ENCODE data around the gene MMP24OS. TPM values are rescaled to one million over a fixed set of nuclear protein-coding genes. Genes with fewer than 3 reads are reported as not detected.

The MMP24OS gene
- total RNA-seq, 4 donors from 2014 or later = 30.4 to 41.2 (median 34.4) TPM

DNA sequence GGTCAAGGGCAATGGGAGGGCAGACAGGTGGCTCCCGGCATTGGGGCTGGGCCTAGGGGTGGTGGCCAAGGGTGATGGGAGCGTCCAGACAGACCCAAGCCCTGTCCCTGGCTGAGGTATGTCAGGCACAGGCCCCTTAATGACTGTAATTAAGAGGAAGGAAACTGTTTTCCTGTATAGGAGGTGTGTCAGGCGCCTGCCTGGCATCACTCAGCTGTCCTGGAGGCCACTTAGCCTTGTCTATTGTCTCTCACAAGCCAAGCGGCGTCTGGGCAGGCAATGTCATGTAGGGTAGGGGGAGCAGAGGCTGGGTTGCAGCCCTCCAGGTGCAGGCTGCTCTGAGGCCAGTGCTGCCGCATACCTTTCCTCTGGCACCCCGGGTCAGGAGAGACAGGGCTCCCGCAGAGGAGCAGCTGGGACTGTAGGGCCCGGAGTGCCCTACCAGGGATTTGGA is 18.2 kb upstream of the MMP24OS start:
- no peaks in the 10 kb centered on the region for H3K9me3 ChIP-seq
- no peaks in the 10 kb centered on the region for H3K4me1 ChIP-seq
- TF ChIP-seq, protein P1, sequence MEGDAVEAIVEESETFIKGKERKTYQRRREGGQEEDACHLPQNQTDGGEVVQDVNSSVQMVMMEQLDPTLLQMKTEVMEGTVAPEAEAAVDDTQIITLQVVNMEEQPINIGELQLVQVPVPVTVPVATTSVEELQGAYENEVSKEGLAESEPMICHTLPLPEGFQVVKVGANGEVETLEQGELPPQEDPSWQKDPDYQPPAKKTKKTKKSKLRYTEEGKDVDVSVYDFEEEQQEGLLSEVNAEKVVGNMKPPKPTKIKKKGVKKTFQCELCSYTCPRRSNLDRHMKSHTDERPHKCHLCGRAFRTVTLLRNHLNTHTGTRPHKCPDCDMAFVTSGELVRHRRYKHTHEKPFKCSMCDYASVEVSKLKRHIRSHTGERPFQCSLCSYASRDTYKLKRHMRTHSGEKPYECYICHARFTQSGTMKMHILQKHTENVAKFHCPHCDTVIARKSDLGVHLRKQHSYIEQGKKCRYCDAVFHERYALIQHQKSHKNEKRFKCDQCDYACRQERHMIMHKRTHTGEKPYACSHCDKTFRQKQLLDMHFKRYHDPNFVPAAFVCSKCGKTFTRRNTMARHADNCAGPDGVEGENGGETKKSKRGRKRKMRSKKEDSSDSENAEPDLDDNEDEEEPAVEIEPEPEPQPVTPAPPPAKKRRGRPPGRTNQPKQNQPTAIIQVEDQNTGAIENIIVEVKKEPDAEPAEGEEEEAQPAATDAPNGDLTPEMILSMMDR (IDR thresholded peaks at IDR 0.05) = no peak
- TF ChIP-seq POLR2A (IDR thresholded peaks at IDR 0.05) (no peak), EP300 (IDR thresholded peaks at IDR 0.05) (no peak)
- 38 to 52% methylated on average over 7 to 9 of the region's 9 CpGs for WGBS, 2 donors
- H3K27ac ChIP-seq = no peak overlapping the region
- no peaks in the 10 kb centered on the region for H3K27me3 ChIP-seq
- no peak overlapping the region for H3K4me3 ChIP-seq
- H3K36me3 ChIP-seq = no peaks in the 10 kb centered on the region
- no peak for DNase-seq (ENCODE audit: low spot score in 2 of 2)

DNA sequence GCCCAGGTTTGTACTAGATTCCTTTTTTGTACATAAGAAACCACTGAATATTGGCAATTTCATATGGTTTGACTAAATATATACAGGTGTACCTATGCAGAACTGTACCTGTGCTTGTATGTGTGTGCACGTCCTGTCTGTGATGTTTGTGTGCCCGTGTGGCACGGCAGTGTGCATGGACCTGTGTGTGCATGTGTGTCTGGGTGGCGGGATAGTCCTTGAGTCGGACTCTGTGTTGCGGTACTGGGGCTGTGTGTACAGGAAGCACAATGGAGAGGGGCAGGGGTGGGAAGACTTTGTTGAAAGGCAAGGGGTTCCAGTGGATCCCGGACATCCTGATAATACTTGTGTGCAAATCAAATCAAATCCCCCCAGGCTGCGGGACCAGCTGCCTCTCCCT is 17.8 kb upstream of the MMP24OS start:
- WGBS, 2 donors = 76 to 77% methylated on average over 8 of the region's 8 CpGs
- TF ChIP-seq, protein P1 (IDR thresholded peaks at IDR 0.05) = no peak
- no peak for TF ChIP-seq POLR2A (IDR thresholded peaks at IDR 0.05)
- TF ChIP-seq EP300 (IDR thresholded peaks at IDR 0.05) = no peak
- H3K27me3 ChIP-seq = no peaks in the 10 kb centered on the region
- no peaks in the 10 kb centered on the region for H3K4me1 ChIP-seq
- H3K9me3 ChIP-seq = no peaks in the 10 kb centered on the region
- no peak overlapping the region for H3K27ac ChIP-seq
- no peaks in the 10 kb centered on the region for H3K36me3 ChIP-seq
- no peak overlapping the region for H3K4me3 ChIP-seq
- no peak for DNase-seq (ENCODE audit: low spot score in 2 of 2)

DNA sequence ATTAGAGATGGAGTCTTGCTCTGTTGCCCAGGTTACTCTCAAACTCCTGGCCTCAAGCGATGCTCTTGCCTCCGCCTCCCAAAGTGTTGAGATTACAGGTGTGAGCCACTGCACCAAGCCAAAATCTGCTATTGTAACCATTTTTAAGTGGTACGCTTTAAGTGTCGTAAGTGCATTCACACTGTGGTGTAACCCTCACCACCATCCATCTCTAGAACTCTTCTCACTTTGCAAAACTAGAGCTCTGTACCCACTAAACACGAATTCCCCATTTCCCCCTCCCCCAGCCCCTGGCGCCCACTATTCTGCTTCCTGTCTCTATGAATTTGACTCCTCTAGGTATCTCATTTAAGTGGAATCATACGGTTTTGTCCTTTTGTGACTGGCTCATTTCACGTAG is 17.1 kb upstream of the MMP24OS start:
- Histone ChIP-seq H3K36me3 (no peaks in the 10 kb centered on the region), H3K4me3 (no peak overlapping the region), H3K4me1 (no peaks in the 10 kb centered on the region), H3K27me3 (no peaks in the 10 kb centered on the region), H3K9me3 (no peaks in the 10 kb centered on the region), H3K27ac (no peak overlapping the region)
- no peak for TF ChIP-seq POLR2A (IDR thresholded peaks at IDR 0.05)
- TF ChIP-seq, protein P1 (IDR thresholded peaks at IDR 0.05) = no peak
- TF ChIP-seq EP300 (IDR thresholded peaks at IDR 0.05) = no peak
- WGBS, 2 donors = 81% methylated on average over 8 of the region's 8 CpGs
- DNase-seq (ENCODE audit: low spot score in 2 of 2) = no peak

DNA sequence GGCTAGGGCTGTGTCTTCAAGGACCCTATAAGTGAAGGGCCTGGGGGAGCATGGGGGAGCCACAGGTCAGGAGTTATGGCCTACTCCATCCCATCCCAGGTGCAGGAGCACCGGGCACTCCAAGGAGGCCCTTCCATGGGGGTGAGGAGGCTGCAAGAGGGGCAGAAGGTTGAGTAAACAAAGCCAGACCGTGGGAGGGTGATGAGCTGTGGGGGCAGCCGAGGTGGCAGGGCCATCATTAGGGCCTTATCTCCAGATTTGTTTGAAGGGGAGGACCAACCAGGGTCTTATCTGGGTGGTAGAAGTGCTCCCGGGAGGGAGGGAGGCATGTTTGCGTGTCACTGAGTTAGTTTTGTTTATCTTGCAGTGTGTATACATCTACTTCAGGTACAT is 16.4 kb upstream of the MMP24OS start:
- TF ChIP-seq EP300 (IDR thresholded peaks at IDR 0.05) = no peak
- TF ChIP-seq, protein P1 (IDR thresholded peaks at IDR 0.05) = no peak
- no peak for TF ChIP-seq POLR2A (IDR thresholded peaks at IDR 0.05)
- H3K4me1 ChIP-seq = no peaks in the 10 kb centered on the region
- H3K4me3 ChIP-seq = no peak overlapping the region
- DNase-seq (ENCODE audit: low spot score in 2 of 2) = no peak
- H3K27me3 ChIP-seq = no peaks in the 10 kb centered on the region
- no peaks in the 10 kb centered on the region for H3K36me3 ChIP-seq
- no peak overlapping the region for H3K27ac ChIP-seq
- WGBS, 2 donors = 41 to 50% methylated on average over 5 of the region's 5 CpGs
- H3K9me3 ChIP-seq = no peaks in the 10 kb centered on the region

DNA sequence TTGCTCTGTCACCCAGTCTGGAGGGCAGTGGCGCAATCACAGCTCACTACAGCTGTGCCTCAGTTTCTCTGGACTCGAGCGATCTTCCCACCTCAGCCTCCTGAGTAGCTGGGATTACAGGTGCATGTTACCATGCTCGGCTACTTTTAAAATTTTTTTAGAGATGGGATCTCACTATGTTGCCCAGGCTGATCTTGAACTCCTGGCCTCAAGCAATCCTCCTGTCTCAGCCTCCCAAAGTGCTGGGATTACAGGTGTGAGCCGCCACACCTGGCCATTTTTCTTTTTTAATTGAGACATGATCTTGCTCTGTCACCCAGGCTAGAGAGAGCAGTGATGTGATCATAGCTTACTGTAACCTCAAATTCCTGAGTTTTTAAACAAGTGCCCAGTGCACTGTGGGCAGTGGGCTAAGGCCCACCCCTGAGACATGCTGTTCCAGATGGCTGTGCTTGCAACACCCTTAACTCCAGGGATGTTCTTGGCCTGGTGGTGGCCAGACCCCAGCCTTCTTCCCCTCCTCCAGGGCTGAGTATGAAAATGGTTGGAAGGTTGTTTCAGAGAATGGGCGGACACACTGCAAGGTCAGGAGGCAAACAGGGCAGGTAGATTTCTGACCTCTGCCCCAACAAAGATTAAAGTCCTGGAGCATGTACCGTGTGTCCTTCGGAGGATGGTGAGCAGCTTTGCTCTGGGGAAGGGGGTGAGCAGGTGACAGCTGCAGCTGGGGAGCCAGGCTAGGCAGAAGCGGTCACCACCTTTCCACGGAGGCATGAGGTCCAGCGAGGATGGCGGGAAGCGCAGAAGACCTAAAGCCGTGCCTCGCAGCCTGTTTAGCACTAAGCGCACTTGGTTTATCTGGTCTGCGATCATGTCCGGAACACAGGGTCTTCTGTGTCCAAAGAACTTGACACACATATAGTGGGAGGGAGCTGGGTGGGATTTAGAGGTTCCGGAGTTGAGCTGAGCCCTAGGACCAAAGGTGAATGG is 15.7 kb upstream of the MMP24OS start:
- TF ChIP-seq, protein P1 (IDR thresholded peaks at IDR 0.05) = no peak
- TF ChIP-seq POLR2A (IDR thresholded peaks at IDR 0.05) (no peak), EP300 (IDR thresholded peaks at IDR 0.05) (no peak)
- Histone ChIP-seq H3K4me3 (no peak overlapping the region), H3K9me3 (no peaks in the 10 kb centered on the region), H3K36me3 (no peaks in the 10 kb centered on the region), H3K4me1 (no peaks in the 10 kb centered on the region), H3K27ac (no peak overlapping the region), H3K27me3 (no peaks in the 10 kb centered on the region)
- no peak for DNase-seq (ENCODE audit: low spot score in 2 of 2)
- WGBS, 2 donors = 93% methylated on average over 19 of the region's 19 CpGs
